K562 (cell line): Measurements from ENCODE around the gene ARL13B. TPM values are rescaled to one million over a fixed set of nuclear protein-coding genes. Genes with fewer than 3 reads are reported as not detected.

ENCODE experiments used
- ATAC-seq: fragments of 200-7000 bp; cut with Tn5 transposase; 3 replicates; pipeline ENCODE4 v1.9.1; 2020; ENCODE audit warnings: moderate library complexity
- BruUV-seq: library from RNA; stranded (reverse); fragments of 400-500 nt; replicated peaks from 2 replicates; lab custom pipeline; 2021; lab: Mats Ljungman, UMichigan
- CTCF ChIA-PET: fragments of 300-600 bp; formaldehyde crosslinking; extraction: SDS; loops from one replicate; lab custom pipeline; 2021; ENCODE audit warnings: low intra/inter-chr PET ratio; lab: Yijun Ruan, JAX
- POLR2A ChIA-PET: fragments of 300-600, 350-650 bp; sonication (Branson Sonifier 250); formaldehyde crosslinking; extraction: SDS; loops from one replicate; lab custom pipeline; 2021; ENCODE audit warnings: antibody characterized with exemption, inconsistent platforms; lab: Yijun Ruan, JAX
- DNase-seq, 4 experiments: peaks; one replicate each; pipeline versions ENCODE4 v3.0.0 to v3.0.0-alpha.2; 2011 to 2018; ENCODE audit warnings: low spot score in 3 of 4, mixed read lengths in 3 of 4; ENCODE audit errors: extremely low read depth in 1 of 4
- FAIRE-seq: peaks from 2 replicates; lab custom pipeline; 2011; peaks lifted over from hg19 to GRCh38; lab: Jason Lieb, UNC
- H2AFZ ChIP-seq: 2 replicates; pipeline ENCODE4 v1.6.0; 2011; ENCODE audit warnings: low read depth, low read length, control low read depth, inconsistent platforms
- H3K27ac ChIP-seq: fragments of 200-600 bp; 3 replicates; pipeline ENCODE4 v1.8.0; 2011; ENCODE audit warnings: low read depth, mild to moderate bottlenecking, control low read depth, inconsistent platforms, low read length, moderate library complexity, mixed read lengths; ENCODE audit errors: extremely low read depth
- H3K27me3 ChIP-seq, 2 experiments: fragments of 300-600 bp in 1 of 2; 2 replicates in 1 of 2; 3 replicates in 1 of 2; pipeline versions ENCODE4 v1.6.0 to v1.8.0; 2011; ENCODE audit warnings: inconsistent platforms in 2 of 2, low read length in 2 of 2, mild to moderate bottlenecking in 1 of 2, mixed read lengths in 1 of 2, moderate library complexity in 1 of 2; ENCODE audit not compliant: control insufficient read depth in 2 of 2, insufficient read depth in 2 of 2
- H3K36me3 ChIP-seq: fragments of 300-600 bp; 3 replicates; pipeline ENCODE4 v1.8.0; 2011; ENCODE audit warnings: mild to moderate bottlenecking, low read length, inconsistent platforms; ENCODE audit not compliant: control insufficient read depth, insufficient read depth
- H3K4me1 ChIP-seq, 2 experiments: fragments of 200-600 bp in 1 of 2; replicated peaks in 1 of 2; 2 replicates in 1 of 2; 3 replicates in 1 of 2; pipeline versions ENCODE4 v1.5.1 to v1.8.0; 2011; ENCODE audit warnings: inconsistent platforms in 2 of 2, low read length in 2 of 2, mild to moderate bottlenecking in 1 of 2, mixed read lengths in 1 of 2, moderate library complexity in 1 of 2; ENCODE audit not compliant: control insufficient read depth in 2 of 2, insufficient read depth in 2 of 2
- H3K4me2 ChIP-seq: 2 replicates; pipeline ENCODE4 v1.6.1; 2011; ENCODE audit warnings: low read length, control low read depth, inconsistent platforms, mixed read lengths; ENCODE audit not compliant: insufficient read depth
- H3K4me3 ChIP-seq: fragments of 200-600 bp; sonication (generic), shearing (Covaris generic); 2 replicates; pipeline ENCODE4 v1.5.1; 2016; ENCODE audit warnings: control low read depth, inconsistent platforms
- H3K79me2 ChIP-seq: fragments of 200-600 bp; 3 replicates; pipeline ENCODE4 v1.8.0; 2011; ENCODE audit warnings: low read length, inconsistent platforms; ENCODE audit not compliant: control insufficient read depth, insufficient read depth
- H3K9ac ChIP-seq, 2 experiments: 2 replicates each; pipeline versions ENCODE4 v1.6.0 to v1.6.1; 2011; ENCODE audit warnings: low read depth in 2 of 2, low read length in 2 of 2, control low read depth in 1 of 2, inconsistent platforms in 1 of 2, mild to moderate bottlenecking in 1 of 2, mixed read lengths in 1 of 2; ENCODE audit not compliant: insufficient read depth in 1 of 2
- H3K9me1 ChIP-seq: one replicate; pipeline ENCODE4 v1.6.0; 2011; ENCODE audit warnings: inconsistent platforms, mild to moderate bottlenecking, low read length, moderate library complexity; ENCODE audit not compliant: control insufficient read depth, insufficient read depth
- H3K9me3 ChIP-seq: replicated peaks from 2 replicates; pipeline ENCODE4 v1.5.1; 2011; ENCODE audit warnings: low read depth, low read length, inconsistent platforms; ENCODE audit not compliant: control insufficient read depth, insufficient read depth
- H4K20me1 ChIP-seq: replicated peaks from 2 replicates; pipeline ENCODE4 v1.6.1; 2011; ENCODE audit warnings: low read length, inconsistent platforms, mixed read lengths; ENCODE audit not compliant: control insufficient read depth, insufficient read depth
- AFF1 ChIP-seq, 2 experiments: fragments of 450-650 bp; IDR thresholded peaks; 2 replicates each; pipeline ENCODE4 v1.6.1; 2018; ENCODE audit warnings: mild to moderate bottlenecking in 2 of 2, low read depth in 1 of 2; ENCODE audit not compliant: partially characterized antibody in 2 of 2
- NR2C2 ChIP-seq, 2 experiments: fragments of 200-800 bp in 1 of 2; sonication (Bioruptor generic) in 1 of 2; sonication (generic) in 1 of 2; formaldehyde crosslinking in 1 of 2; IDR thresholded peaks; 2 replicates each; pipeline versions ENCODE4 v1.6.1 to v1.8.0; 2016 to 2022; ENCODE audit warnings: mild to moderate bottlenecking in 1 of 2, missing compliant biosample characterization in 1 of 2, missing genetic modification characterization in 1 of 2, missing genetic modification reagents in 1 of 2
- RBM22 ChIP-seq: fragments of 200-400 bp; formaldehyde crosslinking; IDR thresholded peaks from 2 replicates; pipeline ENCODE4 v1.6.1; 2018; ENCODE audit warnings: low read length, low read depth; ENCODE audit not compliant: poor library complexity, severe bottlenecking
- TAF7 ChIP-seq: fragments of 450-650 bp; IDR thresholded peaks from 2 replicates; pipeline ENCODE4 v1.6.1; 2016; ENCODE audit warnings: missing genetic modification characterization, missing compliant biosample characterization
- TRIM24 ChIP-seq, 2 experiments: fragments of 450-650 bp; IDR thresholded peaks; 2 replicates each; pipeline ENCODE4 v1.6.1; 2016
- U2AF1 ChIP-seq: fragments of 200-400 bp; formaldehyde crosslinking; optimal IDR thresholded peaks from 2 replicates; pipeline ENCODE3; 2017; ENCODE audit warnings: mild to moderate bottlenecking, low read depth, low read length, moderate library complexity
- ZKSCAN1 ChIP-seq: fragments of 150-350 bp; IDR thresholded peaks from 2 replicates; pipeline ENCODE4 v1.6.1; 2016; ENCODE audit warnings: low read depth, low read length
- ZMIZ1 ChIP-seq, 2 experiments: fragments of 150-350 bp in 1 of 2; IDR thresholded peaks; 2 replicates each; pipeline ENCODE4 v1.6.1; 2012 to 2016; ENCODE audit warnings: low read depth in 2 of 2, low read length in 2 of 2, mild to moderate bottlenecking in 1 of 2, moderate library complexity in 1 of 2
- ZNF146 ChIP-seq: IDR thresholded peaks from one replicate; pipeline ENCODE4 v1.6.1; 2018; ENCODE audit warnings: missing compliant biosample characterization; ENCODE audit not compliant: unreplicated experiment
- ZNF551 ChIP-seq: fragments of 250-450 bp; sonication (Bioruptor Pico); IDR thresholded peaks from 2 replicates; pipeline ENCODE4 v1.5.0; 2021; ENCODE audit warnings: mild to moderate bottlenecking, moderate library complexity
- WGBS: fragments of 100-300 bp; shearing (Covaris generic); methylation state at CpG from one replicate; pipeline ENCODE4 v1.1.6; 2016; ENCODE audit warnings: low coverage, mixed read lengths; ENCODE audit not compliant: insufficient coverage; ENCODE audit errors: missing lambda C conversion rate; 5-methylcytosine and 5-hydroxymethylcytosine counted together
- in situ Hi-C: fragments of 300-500 bp; cut with MboI; formaldehyde crosslinking; loops from 4 replicates; pipeline ENCODE4 v1.15.0; 2018; ENCODE audit warnings: inconsistent platforms, mixed read lengths
- intact Hi-C: fragments of 100-400 bp; cut with micrococcal nuclease; formaldehyde crosslinking; loops from 2 replicates; pipeline ENCODE4 v1.14.2; 2022
- polyA plus RNA-seq, 8 experiments: library from polyadenylated mRNA; depleted of rRNA in 4 of 8; stranded (reverse) in 5 of 8; unstranded in 3 of 8; fragments of >200 nt; fragmentation: Nextera tagmentation in 2 of 8; fragmentation: Illumina TruSeq in 1 of 8; extraction: Ambion mirVana in 2 of 8; extraction: Trizol in 1 of 8; gene quantifications; 2 replicates each; pipeline versions ENCODE4 v1.2.1 to v1.2.3, GENCODE V29; 2011 to 2014; ENCODE audit warnings: inconsistent platforms in 1 of 8, missing spikeins in 1 of 8
- total RNA-seq, 7 experiments: library from RNA; depleted of rRNA in 6 of 7; stranded (reverse); fragments of >200 nt in 6 of 7; fragmentation: Illumina TruSeq in 2 of 7; extraction: Trizol in 2 of 7; gene quantifications; 2 replicates each; pipeline versions ENCODE4 v1.2.1 to v1.2.3, GENCODE V29; 2011 to 2021; ENCODE audit warnings: low replicate concordance in 1 of 7
- TF ChIP-seq, protein P1 (sequence below): sonication (generic); formaldehyde crosslinking; IDR thresholded peaks from 2 replicates; pipeline ENCODE4 v1.8.0; 2022; ENCODE audit warnings: mild to moderate bottlenecking, missing genetic modification reagents
- TF ChIP-seq, protein P2 (sequence below): fragments of 250-450 bp; sonication (Bioruptor Pico); IDR thresholded peaks from 2 replicates; pipeline ENCODE4 v1.5.0; 2021

Gene ARL13B
- total and polyA plus RNA-seq, 9 of the 15 experiments (the other 6 are each of a cell fraction or from before 2014, with no cell fraction given), result 4.1 to 16.9 (median 12.2) TPM

GRCh38 chr3:94082391-94082937 lies 102.5 kb downstream of the ARL13B start:
- in situ Hi-C loops, result no loop called here
- DNase-seq, result no peak
- Histone ChIP-seq H3K4me1 (no peaks in the 10 kb centered on the region), H3K27me3 (no peaks in the 10 kb centered on the region), H3K79me2 (no peaks in the 10 kb centered on the region), H2AFZ (no peak overlapping the region), H3K9ac (no peak overlapping the region), H3K4me2 (no peak overlapping the region), H3K9me1 (no peaks in the 10 kb centered on the region), H3K36me3 (0 out of 3 replicates have a peak, but pooled peaks cover 3% of the 10 kb centered on the region), H3K9me3 (no peaks in the 10 kb centered on the region), H4K20me1 (no peaks in the 10 kb centered on the region), H3K4me3 (no peak overlapping the region), H3K27ac (no peak overlapping the region)
- BruUV-seq, result no TSS peak
- intact Hi-C loops, result no loop called here
- ChIA-PET POLR2A (no interaction called here), CTCF (no interaction called here)
- no peak for ATAC-seq
- WGBS, result 80% methylated on average over 8 of the region's 8 CpGs
- FAIRE-seq, result no peak
- TF ChIP-seq ZNF146 (CRISPR knock-in tag) (no peak), ZNF551 (CRISPR knock-in tag) (no peak), TRIM24 (IDR thresholded peaks at IDR 0.05) (no peak), RBM22 (no peak), U2AF1 (no peak), NR2C2 (CRISPR knock-in tag; IDR thresholded peaks at IDR 0.05) (no peak), NR2C2 (tag; IDR thresholded peaks at IDR 0.05) (no peak), ZMIZ1 (IDR thresholded peaks at IDR 0.05; ENCODE audit: low read depth in 2 of 2, low read length in 2 of 2) (no peak), ZKSCAN1 (no peak), TAF7 (no peak), AFF1 (IDR thresholded peaks at IDR 0.05; ENCODE audit: low read depth in 1 of 2, partially characterized antibody in 2 of 2) (no peak)
- TF ChIP-seq, protein P1, sequence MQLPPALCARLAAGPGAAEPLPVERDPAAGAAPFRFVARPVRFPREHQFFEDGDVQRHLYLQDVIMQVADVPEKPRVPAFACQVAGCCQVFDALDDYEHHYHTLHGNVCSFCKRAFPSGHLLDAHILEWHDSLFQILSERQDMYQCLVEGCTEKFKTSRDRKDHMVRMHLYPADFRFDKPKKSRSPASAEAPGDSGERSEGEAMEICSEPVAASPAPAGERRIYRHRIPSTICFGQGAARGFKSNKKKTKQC, result no peak
- TF ChIP-seq, protein P2, sequence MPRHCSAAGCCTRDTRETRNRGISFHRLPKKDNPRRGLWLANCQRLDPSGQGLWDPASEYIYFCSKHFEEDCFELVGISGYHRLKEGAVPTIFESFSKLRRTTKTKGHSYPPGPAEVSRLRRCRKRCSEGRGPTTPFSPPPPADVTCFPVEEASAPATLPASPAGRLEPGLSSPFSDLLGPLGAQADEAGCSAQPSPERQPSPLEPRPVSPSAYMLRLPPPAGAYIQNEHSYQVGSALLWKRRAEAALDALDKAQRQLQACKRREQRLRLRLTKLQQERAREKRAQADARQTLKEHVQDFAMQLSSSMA (CRISPR knock-in tag), result no peak
